IMR-90 (cell line): Measurements from ENCODE around the gene GREB1L. TPM values are rescaled to one million over a fixed set of nuclear protein-coding genes. Genes with fewer than 3 reads are reported as not detected.

Experiments used
- ATAC-seq: fragments of 200-7000 bp; cut with Tn5 transposase; 2 replicates; pipeline ENCODE4 v1.9.1; 2020; ENCODE audit warnings: low read depth, mild to moderate bottlenecking, moderate library complexity
- BruUV-seq: library from RNA; stranded (reverse); fragments of 400-500 nt; replicated peaks from 2 replicates; lab custom pipeline; 2021; lab: Mats Ljungman, UMichigan
- CTCF ChIA-PET: fragments of 300-600 bp; formaldehyde crosslinking; extraction: SDS; loops from one replicate; lab custom pipeline; 2021; ENCODE audit warnings: antibody characterized with exemption; lab: Yijun Ruan, JAX
- POLR2A ChIA-PET: fragments of 300-600 bp; sonication (Branson Sonifier 250); formaldehyde crosslinking; loops from one replicate; lab custom pipeline; 2022; ENCODE audit warnings: antibody characterized with exemption; ENCODE audit not compliant: unreplicated experiment; lab: Charles Lee
- DNase-seq: peaks from one replicate; pipeline ENCODE4 v3.0.0; 2013
- H2AFZ ChIP-seq: replicated peaks from 2 replicates; pipeline ENCODE3; 2013; ENCODE audit warnings: low read length, mild to moderate bottlenecking; ENCODE audit not compliant: poor library complexity
- H2AK5ac ChIP-seq: 2 replicates; pipeline ENCODE4 v1.6.1; 2013; ENCODE audit warnings: low read depth, low read length, inconsistent platforms
- H2AK9ac ChIP-seq: replicated peaks from 2 replicates; pipeline ENCODE3; 2013; ENCODE audit warnings: mild to moderate bottlenecking, low read depth, low read length, moderate library complexity; ENCODE audit not compliant: poor library complexity
- H2BK120ac ChIP-seq: 2 replicates; pipeline ENCODE4 v1.6.1; 2013; ENCODE audit warnings: low read depth, low read length, inconsistent platforms
- H2BK15ac ChIP-seq: 3 replicates; pipeline ENCODE4 v1.6.1; 2013; ENCODE audit warnings: low read depth, low read length, inconsistent platforms
- H2BK20ac ChIP-seq: 2 replicates; pipeline ENCODE4 v1.6.1; 2013; ENCODE audit warnings: low read depth, mild to moderate bottlenecking, inconsistent platforms, low read length, moderate library complexity
- H2BK5ac ChIP-seq: 2 replicates; pipeline ENCODE4 v1.6.1; 2013; ENCODE audit warnings: mild to moderate bottlenecking, low read depth, low read length, inconsistent platforms; ENCODE audit not compliant: poor library complexity, severe bottlenecking
- H3K14ac ChIP-seq: replicated peaks from 2 replicates; pipeline ENCODE4 v1.6.1; 2013; ENCODE audit warnings: low read depth, low read length, inconsistent platforms
- H3K18ac ChIP-seq: 2 replicates; pipeline ENCODE4 v1.6.1; 2013; ENCODE audit warnings: low read depth, low read length, control low read depth
- H3K23ac ChIP-seq: 2 replicates; pipeline ENCODE4 v1.6.1; 2013; ENCODE audit warnings: low read depth, low read length, inconsistent platforms
- H3K27ac ChIP-seq: 2 replicates; pipeline ENCODE4 v1.5.1; 2013; ENCODE audit warnings: mild to moderate bottlenecking, control low read depth, low read length; ENCODE audit not compliant: insufficient read depth
- H3K27me3 ChIP-seq: 2 replicates; pipeline ENCODE4 v1.6.1; 2013; ENCODE audit warnings: low read length; ENCODE audit not compliant: control insufficient read depth, insufficient read depth
- H3K36me3 ChIP-seq: 2 replicates; pipeline ENCODE4 v1.6.1; 2013; ENCODE audit warnings: low read length, mixed read lengths; ENCODE audit not compliant: control insufficient read depth, insufficient read depth
- H3K4ac ChIP-seq: 2 replicates; pipeline ENCODE4 v1.6.1; 2013; ENCODE audit warnings: low read depth, low read length, inconsistent platforms
- H3K4me1 ChIP-seq: 2 replicates; pipeline ENCODE4 v1.6.1; 2013; ENCODE audit warnings: low read length, mixed read lengths; ENCODE audit not compliant: control insufficient read depth, insufficient read depth
- H3K4me2 ChIP-seq: 2 replicates; pipeline ENCODE4 v1.6.1; 2013; ENCODE audit warnings: low read depth, mild to moderate bottlenecking, control low read depth, low read length, moderate library complexity
- H3K4me3 ChIP-seq: 2 replicates; pipeline ENCODE4 v1.5.1; 2013; ENCODE audit warnings: low read depth, mild to moderate bottlenecking, control low read depth, low read length, moderate library complexity; ENCODE audit not compliant: insufficient read depth
- H3K56ac ChIP-seq: 2 replicates; pipeline ENCODE4 v1.6.1; 2013; ENCODE audit warnings: low read length, inconsistent platforms; ENCODE audit not compliant: insufficient read depth; ENCODE audit errors: extremely low read depth
- H3K79me1 ChIP-seq, 2 experiments: 2 replicates each; pipeline ENCODE4 v1.6.1; 2013; ENCODE audit warnings: low read length in 2 of 2, inconsistent platforms in 1 of 2, low read depth in 1 of 2
- H3K9ac ChIP-seq: 2 replicates; pipeline ENCODE4 v1.6.1; 2013; ENCODE audit warnings: low read depth, low read length, control low read depth
- H3K9me1 ChIP-seq: 2 replicates; pipeline ENCODE4 v1.6.1; 2013; ENCODE audit warnings: low read length, inconsistent platforms; ENCODE audit not compliant: insufficient read depth
- H3K9me3 ChIP-seq: 2 replicates; pipeline ENCODE4 v1.6.1; 2013; ENCODE audit warnings: low read length; ENCODE audit not compliant: control insufficient read depth, insufficient read depth
- H4K20me1 ChIP-seq: 2 replicates; pipeline ENCODE4 v1.6.1; 2013; ENCODE audit warnings: low read length, inconsistent platforms; ENCODE audit not compliant: insufficient read depth
- H4K5ac ChIP-seq: 2 replicates; pipeline ENCODE4 v1.6.1; 2013; ENCODE audit warnings: mild to moderate bottlenecking, low read depth, low read length, control low read depth
- H4K8ac ChIP-seq, 2 experiments: 2 replicates each; pipeline ENCODE4 v1.6.1; 2013; ENCODE audit warnings: low read depth in 2 of 2, low read length in 2 of 2, control low read depth in 1 of 2, inconsistent platforms in 1 of 2
- H4K91ac ChIP-seq: 2 replicates; pipeline ENCODE4 v1.6.1; 2013; ENCODE audit warnings: low read depth, low read length, inconsistent platforms; ENCODE audit not compliant: insufficient read depth
- CHD1 ChIP-seq: IDR thresholded peaks from 2 replicates; pipeline ENCODE4 v1.6.1; 2012; ENCODE audit warnings: low read depth, low read length, improper control_type of control experiment
- WGBS, 2 experiments: methylation state at CpG; one replicate each; pipeline versions ENCODE4 v1.1.5 to v1.1.7; 2013; ENCODE audit warnings: missing lambda C conversion rate in 2 of 2; ENCODE audit not compliant: insufficient read length in 1 of 2; ENCODE audit errors: extremely low coverage in 2 of 2; 5-methylcytosine and 5-hydroxymethylcytosine counted together
- dilution Hi-C: fragments of 300-500 bp; cut with HindIII; formaldehyde crosslinking; loops from one replicate; pipeline ENCODE4 v1.14.3; 2018; ENCODE audit warnings: low sequenced_read_pairs; ENCODE audit not compliant: unreplicated experiment
- in situ Hi-C: fragments of 300-500 bp; cut with MboI; formaldehyde crosslinking; loops from 3 replicates; pipeline ENCODE4 v1.14.3; 2019; ENCODE audit warnings: low sequenced_read_pairs, inconsistent platforms, mixed read lengths
- intact Hi-C: fragments of 100-400 bp; cut with micrococcal nuclease; formaldehyde crosslinking; loops from 2 replicates; pipeline ENCODE4 v1.10.0; 2022
- polyA plus RNA-seq, 3 experiments: library from polyadenylated mRNA; depleted of rRNA; stranded (reverse); fragments of >200 nt; gene quantifications; 2 replicates each; pipeline ENCODE4 v1.2.3, GENCODE V29; 2012; ENCODE audit warnings: low replicate concordance in 1 of 3
- total RNA-seq: library from RNA; depleted of rRNA; stranded (reverse); fragments of >200 nt; gene quantifications from 2 replicates; pipeline ENCODE4 v1.2.3, GENCODE V29; 2012

The GREB1L gene
- total and polyA plus RNA-seq, 2 of the 4 experiments (the other 2 are of a cell fraction): under 0.01 to 0.02 TPM

- Histone ChIP-seq H3K27ac (no peak overlapping the region), H3K4ac (no peak overlapping the region), H3K79me1 (no peaks in the 10 kb centered on the region), H2BK120ac (no peak overlapping the region), H3K4me3 (no peak overlapping the region), H2AK5ac (no peak overlapping the region), H3K27me3 (peaks cover 7% of the 10 kb centered on the region), H3K9me3 (no peaks in the 10 kb centered on the region), H4K20me1 (no peaks in the 10 kb centered on the region), H3K23ac (no peak overlapping the region), H3K18ac (no peak overlapping the region), H3K56ac (no peak overlapping the region), H3K9ac (no peak overlapping the region), H2BK5ac (no peak overlapping the region), H2AK9ac (peak overlapping the region; percentile 1), H3K4me1 (no peaks in the 10 kb centered on the region), H3K9me1 (no peaks in the 10 kb centered on the region), H4K8ac (no peak overlapping the region), H2BK15ac (no peak overlapping the region), H4K5ac (no peak overlapping the region), H4K91ac (no peak overlapping the region), H3K14ac (no peak overlapping the region), H2AFZ (peak overlapping the region; percentile 49), H3K4me2 (no peak overlapping the region), H3K36me3 (no peaks in the 10 kb centered on the region), H2BK20ac (no peak overlapping the region)
- ATAC-seq (no peak), DNase-seq (no peak)
- no peak for TF ChIP-seq CHD1
- dilution Hi-C loops (no loop called here), intact Hi-C loops (no loop called here), in situ Hi-C loops (no loop called here)
- no TSS peak for BruUV-seq
- POLR2A ChIA-PET: no interaction called here
- WGBS, 2 experiments: 80% methylated on average over 2 of the region's 4 CpGs; no CpG with 5 or more reads in 1 of the 2 experiments
- CTCF ChIA-PET: no interaction called here
These were observed 219.4 kb downstream of the GREB1L start for GRCh38 chr18:21461460-21461859.
